Transverse colon (tissue), 4 donors: ENCODE measurements around the gene SIM2.

Experiments
- CTCF ChIP-seq, 5 experiments: fragments of 200-600 bp in 3 of 5; fragments of 450-650 bp in 2 of 5; sonication (generic) in 3 of 5; IDR thresholded peaks; 1 replicate in 2 of 5; 2 replicates in 3 of 5; pipeline ENCODE4 v1.5.1; 2016 to 2017; ENCODE audit warnings: antibody characterized with exemption in 5 of 5, inconsistent platforms in 3 of 5, mild to moderate bottlenecking in 2 of 5, moderate library complexity in 1 of 5
- POLR2A ChIP-seq: fragments of 450-650 bp; IDR thresholded peaks from one replicate; pipeline ENCODE4 v1.6.1; 2016; ENCODE audit warnings: antibody characterized with exemption, mild to moderate bottlenecking, moderate library complexity
- POLR2AphosphoS5 ChIP-seq, 3 donors: sonication (generic); formaldehyde crosslinking; IDR thresholded peaks; one replicate each; pipeline ENCODE4 v1.6.1; 2016; ENCODE audit warnings: antibody characterized with exemption in 3 of 3

- TF ChIP-seq CTCF (IDR thresholded peaks at IDR 0.05) = no peak
- TF ChIP-seq POLR2A = no peak
- no peak for TF ChIP-seq POLR2AphosphoS5 (IDR thresholded peaks at IDR 0.05)
Measured at GRCh38 chr21:36727866-36728265, 29.0 kb downstream of the SIM2 start.
